ENCODE data around the gene TP53TG5. TPM values are rescaled to one million over a fixed set of nuclear protein-coding genes. Genes with fewer than 3 reads are reported as not detected.

The TP53TG5 gene
- total RNA-seq, 1 donor from 2014 or later = not detected

- peaks cover 28% of the 10 kb centered on the region for H3K79me2 ChIP-seq (ENCODE audit: insufficient read depth, low read length)
- no peaks in the 10 kb centered on the region for H3K27me3 Mint-ChIP-seq (ENCODE audit: low read depth, unreplicated experiment)
- no peak for FAIRE-seq
Measured at GRCh38 chr20:45365444-45365970, 12.6 kb downstream of the TP53TG5 start.

GRCh38 chr20:45363611-45364492, 14.3 kb downstream of the TP53TG5 start:
- H3K4me3 Mint-ChIP-seq (ENCODE audit: unreplicated experiment) = peak overlapping the region; percentile 94
- peak overlapping the region; percentile 95 for H3K9ac ChIP-seq (ENCODE audit: low read length)
- H3K27me3 ChIP-seq (ENCODE audit: insufficient read depth, low read length) = no peaks in the 10 kb centered on the region
- H3K9me3 ChIP-seq (ENCODE audit: insufficient read depth, low read depth, low read length) = no peaks in the 10 kb centered on the region
- H3K27ac ChIP-seq (ENCODE audit: low read depth, low read length) = peak overlapping the region; percentile 97
- peak overlapping the region; percentile 96 for H2AFZ ChIP-seq (ENCODE audit: low read depth, low read length)
- no peak for DNase-seq (ENCODE audit: low read depth)
- H3K27me3 Mint-ChIP-seq (ENCODE audit: low read depth, unreplicated experiment) = no peaks in the 10 kb centered on the region
- no peaks in the 10 kb centered on the region for H3K9me3 Mint-ChIP-seq (ENCODE audit: unreplicated experiment)
- peaks cover 29% of the 10 kb centered on the region for H3K4me1 ChIP-seq (ENCODE audit: insufficient read depth, low read length)
- H3K27ac Mint-ChIP-seq (ENCODE audit: unreplicated experiment) = peak overlapping the region; percentile 97
- peaks cover 19% of the 10 kb centered on the region for H4K20me1 ChIP-seq (ENCODE audit: insufficient read depth, low read length)
- H3K4me2 ChIP-seq (ENCODE audit: low read length) = peak overlapping the region; percentile 92
- peaks cover 19% of the 10 kb centered on the region for H3K4me1 Mint-ChIP-seq (ENCODE audit: low read depth, unreplicated experiment)
- H3K79me2 ChIP-seq (ENCODE audit: insufficient read depth, low read length) = peaks cover 28% of the 10 kb centered on the region
- no peak for TF ChIP-seq EZH2 (IDR thresholded peaks at IDR 0.05; ENCODE audit: insufficient read depth, low read length)
- no peak for TF ChIP-seq CTCF (IDR thresholded peaks at IDR 0.05; ENCODE audit: insufficient read depth, low read depth, low read length)
- peaks cover 8% of the 10 kb centered on the region for H3K36me3 Mint-ChIP-seq (ENCODE audit: low read depth, unreplicated experiment)
- no peak for FAIRE-seq
- peak overlapping the region; percentile 83 for H3K4me3 ChIP-seq (ENCODE audit: insufficient read depth, low read depth, low read length)
- peaks cover 13% of the 10 kb centered on the region for H3K36me3 ChIP-seq (ENCODE audit: insufficient read depth, low read length)

More at GRCh38 chr20:45365444-45365970, 12.6 kb downstream of the TP53TG5 start:
- peaks cover 23% of the 10 kb centered on the region for H4K20me1 ChIP-seq (ENCODE audit: insufficient read depth, low read length)
- TF ChIP-seq CTCF (IDR thresholded peaks at IDR 0.05; ENCODE audit: insufficient read depth, low read depth, low read length) (no peak), EZH2 (IDR thresholded peaks at IDR 0.05; ENCODE audit: insufficient read depth, low read length) (no peak)
- DNase-seq (ENCODE audit: low read depth) = no peak
- H3K27me3 ChIP-seq (ENCODE audit: insufficient read depth, low read length) = no peaks in the 10 kb centered on the region
- no peak overlapping the region for H3K9ac ChIP-seq (ENCODE audit: low read length)
- peaks cover 13% of the 10 kb centered on the region for H3K36me3 ChIP-seq (ENCODE audit: insufficient read depth, low read length)
- no peak overlapping the region for H2AFZ ChIP-seq (ENCODE audit: low read depth, low read length)
- Mint-ChIP-seq H3K4me3 (ENCODE audit: unreplicated experiment) (no peak overlapping the region), H3K36me3 (ENCODE audit: low read depth, unreplicated experiment) (peaks cover 8% of the 10 kb centered on the region), H3K9me3 (ENCODE audit: unreplicated experiment) (no peaks in the 10 kb centered on the region), H3K4me1 (ENCODE audit: low read depth, unreplicated experiment) (peaks cover 5% of the 10 kb centered on the region), H3K27ac (ENCODE audit: unreplicated experiment) (no peak overlapping the region)
- H3K4me3 ChIP-seq (ENCODE audit: insufficient read depth, low read depth, low read length) = no peak overlapping the region
- no peak overlapping the region for H3K4me2 ChIP-seq (ENCODE audit: low read length)
- H3K27ac ChIP-seq (ENCODE audit: low read depth, low read length) = no peak overlapping the region
- H3K9me3 ChIP-seq (ENCODE audit: insufficient read depth, low read depth, low read length) = no peaks in the 10 kb centered on the region
- H3K4me1 ChIP-seq (ENCODE audit: insufficient read depth, low read length) = peaks cover 15% of the 10 kb centered on the region
